ENCODE results near the gene UMAD1. TPM values are rescaled to one million over a fixed set of nuclear protein-coding genes. Genes with fewer than 3 reads are reported as not detected.

The UMAD1 gene
- total and polyA plus RNA-seq, 2 donors (not counting 3 experiments of a cell fraction or from before 2014, with no cell fraction given) = 5.6 to 6.6 TPM

DNA sequence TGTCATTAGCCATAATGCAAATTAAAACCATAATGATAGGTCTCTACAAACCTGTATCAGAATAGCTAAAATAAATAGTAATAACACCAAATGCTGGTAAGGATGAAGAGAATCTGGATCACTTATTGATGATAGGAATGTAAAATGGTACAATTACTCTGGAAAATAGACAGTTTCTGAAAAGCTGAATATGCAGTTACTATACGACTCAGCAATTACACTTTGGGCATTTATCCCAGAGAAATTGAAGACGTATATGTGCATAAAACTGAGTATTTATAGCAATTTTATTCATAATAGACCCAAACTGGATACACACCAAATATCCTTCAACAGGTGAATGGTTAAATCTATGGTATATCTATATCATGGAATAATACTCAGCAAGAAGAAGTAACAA is 69.9 kb downstream of the UMAD1 start:
- H2AFZ ChIP-seq (ENCODE audit: low read depth, low read length) = no peak overlapping the region
- no peak overlapping the region for H3K4me3 ChIP-seq (replicated peaks in 1 of 3; ENCODE audit: insufficient read depth in 1 of 3, low read depth in 1 of 3, low read length in 3 of 3)
- dilution Hi-C loops (cut with MboI; ENCODE audit: extremely low pct_ligation_motif_present, low sequenced_read_pairs) (no loop called here), intact Hi-C loops (cut with micrococcal nuclease) (no loop called here)
- H4K20me1 ChIP-seq (replicated peaks; ENCODE audit: control insufficient read depth, extremely low read depth, insufficient read depth, low read length) = no peaks in the 10 kb centered on the region
- H3K4me1 ChIP-seq (ENCODE audit: control insufficient read depth, extremely low read depth, insufficient read depth, low read length) = no peaks in the 10 kb centered on the region
- no TSS peak for BruUV-seq (replicated peaks)
- H3K27me3 ChIP-seq (ENCODE audit: control insufficient read depth in 2 of 2, insufficient read depth in 2 of 2, low read length in 2 of 2) = no peaks in the 10 kb centered on the region
- H3K36me3 ChIP-seq (ENCODE audit: control insufficient read depth in 2 of 2, extremely low read depth in 1 of 2, insufficient read depth in 2 of 2, low read length in 2 of 2) = no peaks in the 10 kb centered on the region
- no peaks in the 10 kb centered on the region for H3K9me3 ChIP-seq (replicated peaks; ENCODE audit: control insufficient read depth, insufficient read depth, low read length)
- CTCF ChIA-PET = interaction anchor here (1.2 to 2.4 kb wide), 2 partner anchors 9 to 29 kb away, joined by 3 to 9 read pairs; no protein-coding TSS in a partner anchor
- H3K9ac ChIP-seq (replicated peaks; ENCODE audit: extremely low read depth, insufficient read depth, low read length) = no peak overlapping the region
- no peaks in the 10 kb centered on the region for H3K9me1 ChIP-seq (replicated peaks; ENCODE audit: control insufficient read depth, extremely low read depth, insufficient read depth, low read length)
- no peak overlapping the region for H3K27ac ChIP-seq (ENCODE audit: insufficient read depth, low read depth, low read length)
- FAIRE-seq = no peak
- no peak for DNase-seq (ENCODE audit: low read depth, low spot score)
- POLR2A ChIA-PET = no interaction called here
- no peak overlapping the region for H3K4me2 ChIP-seq (ENCODE audit: insufficient read depth, low read length)
- TF ChIP-seq MYC (IDR thresholded peaks at IDR 0.05; ENCODE audit: low read depth, low read length) = no peak
- TF ChIP-seq JUN (IDR thresholded peaks at IDR 0.05; ENCODE audit: borderline replicate concordance, insufficient read depth, insufficient read length, low read depth) = no peak
- TF ChIP-seq GATA2 (IDR thresholded peaks at IDR 0.05; ENCODE audit: insufficient read depth, insufficient read length, low read depth, low read length) = no peak
- TF ChIP-seq, protein P1, sequence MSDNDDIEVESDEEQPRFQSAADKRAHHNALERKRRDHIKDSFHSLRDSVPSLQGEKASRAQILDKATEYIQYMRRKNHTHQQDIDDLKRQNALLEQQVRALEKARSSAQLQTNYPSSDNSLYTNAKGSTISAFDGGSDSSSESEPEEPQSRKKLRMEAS (IDR thresholded peaks at IDR 0.05; ENCODE audit: insufficient read depth, insufficient read length) = no peak
- no peak for TF ChIP-seq FOS (IDR thresholded peaks at IDR 0.05; ENCODE audit: borderline replicate concordance, insufficient read depth, low read length)
- no peak for TF ChIP-seq CTCF (IDR thresholded peaks at IDR 0.05; ENCODE audit: extremely low read depth in 1 of 2, insufficient read depth in 1 of 2, low read depth in 1 of 2, low read length in 2 of 2)
- TF ChIP-seq POLR2A (IDR thresholded peaks at IDR 0.05; ENCODE audit: low read depth, low read length) = no peak
- no peak for TF ChIP-seq POLR2AphosphoS5 (IDR thresholded peaks at IDR 0.05; ENCODE audit: insufficient read depth, low read depth, low read length)
- TF ChIP-seq EZH2 (IDR thresholded peaks at IDR 0.05; ENCODE audit: borderline replicate concordance, low read depth, low read length, severe bottlenecking) = no peak
- H3K79me2 ChIP-seq (ENCODE audit: control insufficient read depth, insufficient read depth, low read length) = no peaks in the 10 kb centered on the region
